IPS-20b (cell line): ENCODE measurements around the gene GRIP1.

Experiments used
- H3K27ac ChIP-seq: one replicate; pipeline ENCODE4 v1.5.1; 2013; ENCODE audit warnings: low read length
- H3K27me3 ChIP-seq: 2 replicates; pipeline ENCODE4 v1.6.1; 2013; ENCODE audit warnings: mild to moderate bottlenecking, low read length, inconsistent platforms; ENCODE audit not compliant: insufficient read depth
- H3K36me3 ChIP-seq: 2 replicates; pipeline ENCODE4 v1.6.1; 2013; ENCODE audit warnings: low read depth, mild to moderate bottlenecking, inconsistent platforms, low read length, moderate library complexity; ENCODE audit not compliant: insufficient read depth
- H3K4me1 ChIP-seq: 2 replicates; pipeline ENCODE4 v1.6.1; 2013; ENCODE audit warnings: mild to moderate bottlenecking, control low read depth, inconsistent platforms, low read length, moderate library complexity; ENCODE audit not compliant: insufficient read depth
- H3K4me3 ChIP-seq: 2 replicates; pipeline ENCODE4 v1.5.1; 2013; ENCODE audit warnings: mild to moderate bottlenecking, low read length, inconsistent platforms
- H3K9ac ChIP-seq: 2 replicates; pipeline ENCODE4 v1.6.1; 2013; ENCODE audit warnings: low read depth, mild to moderate bottlenecking, inconsistent platforms, low read length, moderate library complexity
- H3K9me3 ChIP-seq: 2 replicates; pipeline ENCODE4 v1.6.1; 2013; ENCODE audit warnings: mild to moderate bottlenecking, low read depth, low read length, inconsistent platforms; ENCODE audit not compliant: insufficient read depth

The GRIP1 gene

DNA sequence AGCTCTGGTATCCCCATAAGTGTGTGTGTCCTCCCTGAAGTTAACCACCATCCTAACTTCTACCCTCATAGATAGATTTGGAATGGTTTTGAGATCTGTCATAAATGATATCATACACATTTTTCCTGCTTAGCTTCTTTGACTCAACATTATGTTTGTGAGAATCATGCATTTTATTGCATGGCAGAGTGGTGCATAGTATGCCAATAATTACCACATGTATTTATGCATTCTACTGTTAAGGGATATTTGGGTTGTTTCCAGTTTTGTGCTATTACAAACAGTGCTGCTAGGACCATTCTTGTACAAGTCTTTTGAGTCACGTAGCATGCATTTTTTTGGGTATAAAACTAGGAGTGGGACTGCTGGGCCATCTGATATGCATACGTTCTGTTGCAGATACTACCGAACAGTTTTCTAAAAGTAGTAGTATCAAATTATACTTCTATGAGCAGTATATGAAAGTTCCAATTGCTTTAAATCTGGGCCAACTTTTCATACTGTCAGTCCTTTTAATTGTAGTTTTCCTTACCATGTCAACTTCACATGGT, 13.4 kb downstream of the GRIP1 start:
- Histone ChIP-seq H3K4me1 (peaks cover 10% of the 10 kb centered on the region; the same call in 1 of the 2 replicates), H3K36me3 (no peaks in the 10 kb centered on the region), H3K9me3 (no peaks in the 10 kb centered on the region), H3K27ac (no peak overlapping the region), H3K9ac (no peak overlapping the region), H3K4me3 (no peak overlapping the region), H3K27me3 (no peaks in the 10 kb centered on the region)

DNA sequence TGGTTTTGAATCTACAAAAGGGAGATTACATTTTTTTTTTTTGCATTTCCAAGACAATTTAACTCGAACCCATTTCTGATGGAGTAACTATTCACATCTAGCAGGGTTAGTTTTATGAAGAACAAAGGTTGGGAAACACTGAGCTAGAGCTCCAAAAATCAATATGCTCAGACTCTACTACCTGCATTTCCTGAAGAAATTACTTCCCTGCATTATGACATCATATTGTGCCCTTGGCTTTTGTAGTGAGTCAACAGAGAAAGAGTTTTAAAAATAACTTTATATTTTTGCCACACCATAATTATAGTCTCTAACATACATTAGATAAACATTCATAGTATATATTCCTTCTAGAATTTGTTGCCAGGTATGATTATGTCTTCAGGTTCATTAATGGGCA, 14.8 kb downstream of the GRIP1 start:
- Histone ChIP-seq H3K9me3 (no peaks in the 10 kb centered on the region), H3K27ac (no peak overlapping the region), H3K4me1 (peaks cover 13% of the 10 kb centered on the region), H3K9ac (no peak overlapping the region), H3K36me3 (no peaks in the 10 kb centered on the region), H3K27me3 (no peaks in the 10 kb centered on the region), H3K4me3 (no peak overlapping the region)

DNA sequence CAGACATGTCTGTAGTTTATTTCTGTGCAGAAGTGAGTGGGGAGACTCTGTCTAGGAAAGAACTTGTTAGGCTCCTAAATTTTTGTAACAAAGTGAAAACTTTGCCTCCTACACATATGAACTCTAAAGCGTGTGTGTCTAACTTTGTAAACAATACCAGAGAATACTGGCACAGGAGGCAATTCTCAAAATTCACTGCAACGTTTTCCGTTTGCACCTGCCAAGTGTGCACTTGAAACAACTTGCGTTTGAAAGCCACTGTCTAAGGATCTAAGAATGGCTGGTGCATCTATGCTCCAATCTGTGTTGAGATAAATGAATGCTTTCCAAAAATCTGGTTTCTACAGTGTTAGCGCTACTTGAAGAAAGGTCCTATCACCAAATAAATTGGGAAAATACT, 15.3 kb downstream of the GRIP1 start:
- Histone ChIP-seq H3K9me3 (no peaks in the 10 kb centered on the region), H3K27me3 (no peaks in the 10 kb centered on the region), H3K27ac (no peak overlapping the region), H3K9ac (no peak overlapping the region), H3K36me3 (no peaks in the 10 kb centered on the region), H3K4me3 (no peak overlapping the region), H3K4me1 (peaks cover 16% of the 10 kb centered on the region)

DNA sequence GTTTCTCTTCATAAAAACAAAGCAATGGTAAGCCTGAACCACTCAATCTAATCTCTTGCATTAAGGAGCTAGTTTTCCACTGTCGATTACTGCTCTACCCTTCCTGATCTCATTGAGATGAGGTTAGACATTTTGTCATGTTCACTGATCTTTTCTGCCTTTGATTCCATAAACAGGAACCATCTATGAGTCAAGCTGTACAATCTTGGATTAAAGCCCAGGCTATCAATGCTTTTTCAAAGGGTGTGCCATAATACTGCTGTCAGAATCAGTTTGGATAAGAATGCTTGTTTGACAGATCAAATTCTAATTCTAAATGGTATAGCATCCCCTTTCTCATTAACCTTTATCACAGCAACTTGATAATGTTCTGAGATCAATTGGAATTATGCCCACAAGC, 16.1 kb downstream of the GRIP1 start:
- Histone ChIP-seq H3K27ac (no peak overlapping the region), H3K4me1 (peaks cover 9% of the 10 kb centered on the region)

DNA sequence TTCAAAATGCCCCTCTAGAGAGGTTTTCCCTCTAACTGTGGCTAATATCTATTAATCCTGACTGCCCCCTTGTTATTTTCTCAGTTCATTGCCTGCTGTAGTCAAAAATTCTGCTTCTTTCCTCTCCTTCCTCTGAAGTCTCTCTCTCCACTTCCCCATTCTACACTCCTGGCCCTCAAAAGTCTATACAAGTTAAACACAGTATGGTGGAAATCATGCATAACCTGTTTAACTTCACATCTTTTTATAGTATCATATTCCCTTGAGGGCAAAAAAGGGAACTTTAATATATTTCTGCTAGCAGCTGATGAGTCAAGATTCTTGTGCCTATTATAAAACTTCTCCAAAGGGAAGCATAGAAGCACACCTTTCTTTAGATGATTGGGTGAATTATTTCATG, 16.7 kb downstream of the GRIP1 start:
- Histone ChIP-seq H3K27ac (no peak overlapping the region), H3K27me3 (no peaks in the 10 kb centered on the region), H3K9me3 (no peaks in the 10 kb centered on the region), H3K4me1 (peaks cover 5% of the 10 kb centered on the region), H3K36me3 (no peaks in the 10 kb centered on the region), H3K4me3 (no peak overlapping the region), H3K9ac (no peak overlapping the region)

More for the DNA sequence above, 16.1 kb downstream of the GRIP1 start:
- no peaks in the 10 kb centered on the region for H3K36me3 ChIP-seq
- no peaks in the 10 kb centered on the region for H3K9me3 ChIP-seq
- H3K27me3 ChIP-seq = no peaks in the 10 kb centered on the region
- H3K9ac ChIP-seq = no peak overlapping the region
- no peak overlapping the region for H3K4me3 ChIP-seq

DNA sequence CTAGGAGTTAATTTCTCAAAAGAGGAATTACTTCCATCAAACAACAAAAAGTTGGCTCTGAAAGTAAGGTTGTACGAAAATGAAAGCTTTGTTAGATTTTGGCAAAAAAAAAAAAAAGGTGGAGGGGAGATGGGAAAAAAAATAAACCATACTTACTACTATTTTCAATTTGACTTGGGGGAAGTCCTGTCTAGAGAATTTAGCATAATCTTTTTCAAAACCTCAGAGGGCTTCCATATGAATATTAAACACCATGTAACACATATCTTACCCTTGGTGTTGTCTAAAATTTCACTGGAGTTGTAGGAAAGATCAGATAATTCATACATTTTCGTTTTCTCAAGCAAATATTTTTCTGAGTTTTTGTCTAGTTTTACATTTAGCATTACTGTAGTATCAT, 17.5 kb downstream of the GRIP1 start:
- no peaks in the 10 kb centered on the region for H3K27me3 ChIP-seq
- no peaks in the 10 kb centered on the region for H3K9me3 ChIP-seq
- no peak overlapping the region for H3K27ac ChIP-seq
- peaks cover 5% of the 10 kb centered on the region; the same call in 1 of the 2 replicates for H3K4me1 ChIP-seq
- H3K4me3 ChIP-seq = no peak overlapping the region
- no peak overlapping the region for H3K9ac ChIP-seq
- no peaks in the 10 kb centered on the region for H3K36me3 ChIP-seq

DNA sequence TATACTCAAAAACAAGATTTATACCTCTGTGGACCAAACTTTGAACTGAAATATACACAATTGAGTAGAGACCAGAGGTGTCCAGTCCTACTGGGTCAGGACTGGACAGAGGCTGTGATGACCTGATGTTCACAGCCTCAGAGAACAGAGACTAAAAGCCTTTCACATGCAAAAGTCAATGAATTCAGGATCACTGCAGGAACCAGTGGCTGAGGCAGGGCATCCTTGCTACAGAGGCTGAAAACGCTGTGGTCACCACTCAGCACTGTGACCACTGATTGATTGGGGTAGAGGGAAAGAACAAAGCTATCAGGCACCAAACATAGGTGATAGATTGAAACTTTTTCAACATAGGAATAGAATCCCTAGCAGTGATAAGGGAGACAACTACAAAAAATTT, 25.1 kb downstream of the GRIP1 start:
- H3K9me3 ChIP-seq = no peaks in the 10 kb centered on the region
- peaks cover 8% of the 10 kb centered on the region; the same call in 1 of the 2 replicates for H3K4me1 ChIP-seq
- no peaks in the 10 kb centered on the region for H3K27me3 ChIP-seq
- no peak overlapping the region for H3K27ac ChIP-seq
- no peak overlapping the region for H3K4me3 ChIP-seq
- no peak overlapping the region for H3K9ac ChIP-seq
- H3K36me3 ChIP-seq = no peaks in the 10 kb centered on the region

DNA sequence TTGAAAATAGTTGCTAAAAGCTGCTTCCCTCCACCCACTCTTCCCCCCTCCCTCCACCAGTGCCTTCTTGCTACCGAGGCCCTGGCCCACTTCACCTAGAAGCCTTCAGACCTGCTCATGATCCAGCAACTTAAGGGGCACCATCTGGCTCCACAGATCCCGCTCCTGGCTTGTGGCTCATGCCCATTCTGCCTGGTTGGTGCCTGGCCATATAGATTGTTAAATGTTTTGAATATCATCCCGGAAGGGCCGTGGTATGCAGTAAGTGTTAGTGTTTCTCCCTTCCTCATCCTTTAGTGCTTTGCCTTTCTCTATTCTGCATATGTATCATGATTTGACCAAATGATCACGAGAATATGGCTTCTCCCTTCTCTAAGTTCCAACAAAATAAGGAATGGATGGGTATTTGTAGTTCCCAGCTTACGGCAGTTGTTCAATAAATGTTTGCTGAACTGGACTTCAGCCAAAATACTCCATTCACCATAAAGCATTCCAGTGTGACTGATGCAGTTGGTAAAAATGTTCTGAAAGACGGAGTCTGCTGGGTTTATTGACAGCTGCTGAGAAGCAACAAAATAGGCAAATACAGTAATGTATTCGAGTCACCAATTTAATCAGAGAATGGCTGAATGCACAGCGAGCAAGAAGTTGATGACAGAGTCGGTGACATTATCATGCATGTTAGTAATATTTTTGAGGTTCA, 30.7 kb downstream of the GRIP1 start:
- no peaks in the 10 kb centered on the region for H3K27me3 ChIP-seq
- no peaks in the 10 kb centered on the region for H3K9me3 ChIP-seq
- no peak overlapping the region for H3K4me3 ChIP-seq
- H3K4me1 ChIP-seq = no peaks in the 10 kb centered on the region
- no peak overlapping the region for H3K9ac ChIP-seq
- no peaks in the 10 kb centered on the region for H3K36me3 ChIP-seq
- H3K27ac ChIP-seq = no peak overlapping the region

DNA sequence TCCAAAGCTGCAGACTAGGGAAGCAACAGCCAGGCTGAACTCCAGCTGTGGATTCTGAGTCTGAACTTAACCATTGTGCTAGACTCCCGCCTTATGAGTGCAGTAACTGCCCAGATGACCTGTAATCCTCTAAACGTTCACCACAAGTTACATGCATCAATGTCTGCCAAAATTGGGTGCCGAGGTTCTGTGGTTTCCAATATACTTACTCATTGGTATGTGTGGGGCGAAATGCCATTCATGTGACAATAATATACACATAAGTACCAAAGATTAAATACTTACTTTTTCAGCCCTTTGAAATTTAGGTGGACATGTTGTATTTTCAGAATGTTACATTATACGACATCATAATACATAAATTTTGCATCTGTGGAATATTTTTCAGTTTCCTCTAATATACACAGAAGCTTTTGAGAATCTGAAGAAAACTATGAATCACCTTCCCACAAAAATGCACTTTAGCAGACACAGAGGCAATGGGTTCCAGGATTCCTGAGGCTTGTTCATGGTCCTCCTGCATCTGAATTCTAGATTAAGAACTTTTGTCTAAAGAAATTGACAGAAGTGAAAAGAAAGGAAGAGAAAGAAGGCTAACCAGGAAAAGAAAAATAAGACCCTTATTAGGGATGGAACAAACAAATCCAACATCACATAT, 31.7 kb downstream of the GRIP1 start:
- no peaks in the 10 kb centered on the region for H3K9me3 ChIP-seq
- no peak overlapping the region for H3K27ac ChIP-seq
- H3K4me3 ChIP-seq = no peak overlapping the region
- no peaks in the 10 kb centered on the region for H3K27me3 ChIP-seq
- no peaks in the 10 kb centered on the region for H3K4me1 ChIP-seq
- no peaks in the 10 kb centered on the region for H3K36me3 ChIP-seq
- H3K9ac ChIP-seq = no peak overlapping the region

DNA sequence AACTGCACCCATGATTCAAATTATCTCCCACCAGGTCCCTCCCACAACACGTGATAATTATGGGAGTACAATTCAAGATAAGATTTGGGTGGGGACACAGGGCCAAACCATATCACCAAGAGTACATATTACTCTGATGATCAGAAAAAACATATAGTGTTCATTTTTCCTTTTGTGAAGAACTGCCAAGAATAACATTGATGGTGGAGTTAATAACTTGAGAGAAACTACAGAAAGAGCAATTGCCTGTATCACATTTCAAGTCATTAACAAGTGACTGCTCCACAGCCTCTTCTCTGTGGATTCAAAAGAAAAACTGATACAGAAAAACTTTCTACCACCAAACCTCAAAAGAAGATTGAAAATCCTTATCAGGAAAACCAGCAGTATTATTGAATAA, 34.7 kb downstream of the GRIP1 start:
- no peaks in the 10 kb centered on the region for H3K36me3 ChIP-seq
- H3K9me3 ChIP-seq = no peaks in the 10 kb centered on the region
- no peak overlapping the region for H3K27ac ChIP-seq
- H3K4me1 ChIP-seq = no peaks in the 10 kb centered on the region
- H3K4me3 ChIP-seq = no peak overlapping the region
- H3K9ac ChIP-seq = no peak overlapping the region
- H3K27me3 ChIP-seq = no peaks in the 10 kb centered on the region

DNA sequence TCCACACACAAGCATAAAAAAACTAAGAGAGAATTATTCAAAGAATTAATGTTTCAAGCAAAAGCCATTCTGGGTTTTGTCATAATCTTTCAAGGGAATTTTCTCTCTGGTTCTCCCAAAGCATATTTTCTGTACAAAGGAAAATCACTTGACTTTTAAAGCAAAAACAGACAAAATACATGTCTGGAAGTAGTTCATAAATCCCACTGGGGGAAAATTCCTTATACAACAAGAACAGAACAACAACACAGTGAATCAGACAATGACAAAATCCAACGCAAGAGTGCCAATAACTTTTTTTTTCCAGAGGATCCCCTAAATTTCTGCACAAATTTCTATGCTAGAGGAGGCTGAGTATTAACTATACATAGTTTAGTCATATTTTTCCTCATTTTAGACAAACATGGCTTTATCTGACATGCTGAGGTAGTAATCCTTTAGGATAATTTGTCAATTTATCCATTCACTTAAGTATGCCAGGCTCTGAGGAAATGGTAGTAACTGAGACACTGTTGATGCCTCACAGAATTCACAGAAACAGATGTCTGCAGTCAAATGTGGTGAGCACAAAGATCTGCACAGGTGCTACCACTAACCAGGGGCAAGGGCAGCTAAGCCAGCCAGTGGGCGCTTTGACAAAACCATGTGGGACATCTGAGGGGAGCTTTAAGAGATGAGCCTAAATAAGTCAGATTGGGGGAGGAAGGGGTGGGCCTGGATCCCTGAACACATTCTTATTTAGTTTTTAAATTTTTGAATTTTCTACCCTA, 38.0 kb downstream of the GRIP1 start:
- H3K27ac ChIP-seq = no peak overlapping the region
- no peaks in the 10 kb centered on the region for H3K27me3 ChIP-seq
- H3K4me3 ChIP-seq = no peak overlapping the region
- no peaks in the 10 kb centered on the region for H3K9me3 ChIP-seq
- H3K4me1 ChIP-seq = no peaks in the 10 kb centered on the region
- H3K36me3 ChIP-seq = no peaks in the 10 kb centered on the region
- H3K9ac ChIP-seq = no peak overlapping the region
